Measurements from ENCODE around the gene ADAM22.
"Not testable (repeated sequence)": the region's sequence is repeated elsewhere in the genome, so short reads cannot be mapped to it uniquely, and the experiment has no call there.

The ADAM22 gene

GRCh38 chr7:88151119-88151790 lies 217.2 kb downstream of the ADAM22 start:
- no peaks in the 10 kb centered on the region for H3K27me3 ChIP-seq (ENCODE audit: control insufficient read depth, insufficient read depth, low read length)
- no peak overlapping the region for H3K9ac ChIP-seq (ENCODE audit: low read depth, low read length)
- H3K9me3 ChIP-seq (ENCODE audit: control insufficient read depth, insufficient read depth, low read length): no peaks in the 10 kb centered on the region
- H3K4me1 ChIP-seq (ENCODE audit: control insufficient read depth, insufficient read depth, low read length): peaks cover 6% of the 10 kb centered on the region
- H3K36me3 ChIP-seq (ENCODE audit: control insufficient read depth, insufficient read depth, low read length): no peaks in the 10 kb centered on the region
- H3K4me3 ChIP-seq (ENCODE audit: low read depth, low read length): no peak overlapping the region

DNA sequence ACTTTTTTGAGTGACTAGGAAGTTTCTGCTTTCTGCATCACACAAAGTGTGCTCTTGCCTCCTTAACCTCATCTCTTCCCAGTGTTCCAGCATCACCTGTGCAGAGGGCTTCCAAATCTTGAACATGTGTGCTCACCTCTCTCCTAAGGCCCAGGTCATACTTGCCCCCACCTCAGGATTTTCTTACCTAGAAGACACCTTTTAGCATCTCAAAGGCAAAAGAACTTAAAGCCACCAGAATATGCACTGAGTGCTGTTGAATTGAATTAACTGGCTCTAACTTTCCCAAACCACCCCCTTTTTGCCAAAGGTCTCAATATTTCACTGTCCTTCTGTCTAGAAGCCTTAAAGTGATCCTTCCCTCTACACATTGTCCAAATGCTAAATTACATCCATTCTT lies 219.3 kb downstream of the ADAM22 start:
- Histone ChIP-seq H3K4me1 (ENCODE audit: control insufficient read depth, insufficient read depth, low read length) (peaks cover 6% of the 10 kb centered on the region), H3K9me3 (ENCODE audit: control insufficient read depth, insufficient read depth, low read length) (no peaks in the 10 kb centered on the region), H3K36me3 (ENCODE audit: control insufficient read depth, insufficient read depth, low read length) (no peaks in the 10 kb centered on the region), H3K27me3 (ENCODE audit: control insufficient read depth, insufficient read depth, low read length) (no peaks in the 10 kb centered on the region), H3K9ac (ENCODE audit: low read depth, low read length) (no peak overlapping the region), H3K4me3 (ENCODE audit: low read depth, low read length) (no peak overlapping the region)

DNA sequence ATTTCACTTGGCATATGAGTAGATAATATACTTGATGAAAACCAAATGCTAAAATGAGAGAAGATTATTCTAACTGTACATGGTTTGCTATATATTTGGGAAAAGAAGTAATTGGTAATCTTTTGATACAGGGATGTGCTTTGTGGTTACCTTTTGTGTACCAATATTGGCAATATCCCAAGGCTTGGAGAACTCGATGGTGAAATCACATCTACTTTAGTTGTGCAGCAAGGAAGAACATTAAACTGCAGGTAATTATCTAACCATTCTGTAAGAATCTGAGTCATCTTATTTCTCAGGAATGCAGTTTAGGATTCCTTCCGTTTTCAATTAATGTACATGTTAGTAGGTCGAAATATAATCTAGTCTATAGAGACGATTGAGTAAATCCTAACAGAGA lies 221.7 kb downstream of the ADAM22 start:
- no peak overlapping the region for H3K9ac ChIP-seq (ENCODE audit: low read depth, low read length)
- no peaks in the 10 kb centered on the region for H3K27me3 ChIP-seq (ENCODE audit: control insufficient read depth, insufficient read depth, low read length)
- H3K4me1 ChIP-seq (ENCODE audit: control insufficient read depth, insufficient read depth, low read length): peaks cover 6% of the 10 kb centered on the region
- H3K4me3 ChIP-seq (ENCODE audit: low read depth, low read length): no peak overlapping the region
- no peaks in the 10 kb centered on the region for H3K9me3 ChIP-seq (ENCODE audit: control insufficient read depth, insufficient read depth, low read length)
- no peaks in the 10 kb centered on the region for H3K36me3 ChIP-seq (ENCODE audit: control insufficient read depth, insufficient read depth, low read length)

DNA sequence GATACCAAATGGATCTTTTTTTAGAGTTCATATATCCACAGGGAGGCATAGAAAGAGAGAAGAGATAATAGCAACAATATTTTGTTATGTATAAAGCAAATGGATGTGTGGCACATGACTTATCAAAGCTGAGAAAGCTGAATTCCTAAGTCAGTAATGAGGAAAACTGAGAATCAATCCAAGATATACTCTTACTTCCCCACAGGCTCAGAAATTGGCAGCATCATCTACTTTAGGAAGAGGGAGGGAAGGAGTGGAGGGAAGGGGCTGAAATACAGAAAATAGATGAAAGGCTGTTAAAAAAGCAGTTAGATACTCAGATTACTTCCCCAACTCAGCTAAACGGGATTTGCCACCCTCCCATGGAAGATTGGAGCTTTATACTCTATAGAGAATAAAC lies 222.3 kb downstream of the ADAM22 start:
- H3K36me3 ChIP-seq (ENCODE audit: control insufficient read depth, insufficient read depth, low read length): no peaks in the 10 kb centered on the region
- no peak overlapping the region for H3K4me3 ChIP-seq (ENCODE audit: low read depth, low read length)
- peaks cover 6% of the 10 kb centered on the region for H3K4me1 ChIP-seq (ENCODE audit: control insufficient read depth, insufficient read depth, low read length)
- H3K27me3 ChIP-seq (ENCODE audit: control insufficient read depth, insufficient read depth, low read length): no peaks in the 10 kb centered on the region
- no peak overlapping the region for H3K9ac ChIP-seq (ENCODE audit: low read depth, low read length)
- no peaks in the 10 kb centered on the region for H3K9me3 ChIP-seq (ENCODE audit: control insufficient read depth, insufficient read depth, low read length)

DNA sequence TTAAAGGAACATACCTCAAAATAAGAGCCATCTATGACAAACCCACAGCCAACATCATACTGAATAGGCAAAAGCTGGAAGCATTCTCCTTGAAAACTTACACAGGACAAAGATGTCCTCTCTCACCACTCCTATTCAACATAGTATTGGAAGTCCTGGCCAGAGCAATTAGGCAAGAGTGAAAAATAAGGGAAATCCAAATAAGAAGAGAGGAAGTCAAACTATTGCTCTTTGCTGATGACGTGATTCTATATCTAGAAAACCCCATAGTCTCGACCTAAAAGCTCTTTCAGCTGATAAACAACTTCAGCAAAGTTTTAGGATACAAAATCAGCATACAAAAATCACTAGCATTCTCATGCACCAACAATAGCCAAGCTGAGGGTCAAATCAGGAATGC lies 225.7 kb downstream of the ADAM22 start:
- not testable (repeated sequence) for H3K9ac ChIP-seq (ENCODE audit: low read depth, low read length); H3K36me3 ChIP-seq (ENCODE audit: control insufficient read depth, insufficient read depth, low read length); H3K9me3 ChIP-seq (ENCODE audit: control insufficient read depth, insufficient read depth, low read length); H3K4me1 ChIP-seq (ENCODE audit: control insufficient read depth, insufficient read depth, low read length); H3K27me3 ChIP-seq (ENCODE audit: control insufficient read depth, insufficient read depth, low read length); H3K4me3 ChIP-seq (ENCODE audit: low read depth, low read length)

GRCh38 chr7:88165697-88166096 lies 231.6 kb downstream of the ADAM22 start:
- Histone ChIP-seq H3K9ac (ENCODE audit: low read depth, low read length) (no peak overlapping the region), H3K9me3 (ENCODE audit: control insufficient read depth, insufficient read depth, low read length) (no peaks in the 10 kb centered on the region), H3K4me3 (ENCODE audit: low read depth, low read length) (no peak overlapping the region), H3K4me1 (ENCODE audit: control insufficient read depth, insufficient read depth, low read length) (no peaks in the 10 kb centered on the region), H3K27me3 (ENCODE audit: control insufficient read depth, insufficient read depth, low read length) (no peaks in the 10 kb centered on the region), H3K36me3 (ENCODE audit: control insufficient read depth, insufficient read depth, low read length) (no peaks in the 10 kb centered on the region)

DNA sequence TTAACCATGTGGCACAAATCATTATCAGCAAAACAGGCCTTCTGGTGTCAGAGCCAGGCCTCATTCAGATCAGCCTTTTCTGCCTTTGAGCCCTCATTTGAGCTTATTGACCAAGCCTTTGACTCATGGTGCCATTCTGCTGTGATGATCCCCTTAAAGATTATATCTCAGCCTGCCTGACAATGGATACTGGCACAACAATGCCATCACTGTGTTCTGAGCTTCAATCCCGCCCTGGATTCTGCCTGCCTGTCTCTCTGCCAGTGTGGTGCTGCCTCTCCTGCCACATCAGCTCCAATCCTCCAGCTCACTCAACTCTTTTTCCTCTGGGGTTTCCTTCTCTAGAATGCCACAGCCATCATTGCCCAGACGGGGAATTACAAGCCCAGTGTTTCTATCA lies 233.2 kb downstream of the ADAM22 start:
- no peak overlapping the region for H3K4me3 ChIP-seq (ENCODE audit: low read depth, low read length)
- H3K36me3 ChIP-seq (ENCODE audit: control insufficient read depth, insufficient read depth, low read length): no peaks in the 10 kb centered on the region
- H3K27me3 ChIP-seq (ENCODE audit: control insufficient read depth, insufficient read depth, low read length): no peaks in the 10 kb centered on the region
- H3K4me1 ChIP-seq (ENCODE audit: control insufficient read depth, insufficient read depth, low read length): no peaks in the 10 kb centered on the region
- no peaks in the 10 kb centered on the region for H3K9me3 ChIP-seq (ENCODE audit: control insufficient read depth, insufficient read depth, low read length)
- H3K9ac ChIP-seq (ENCODE audit: low read depth, low read length): no peak overlapping the region

- Histone ChIP-seq H3K9ac (ENCODE audit: low read depth, low read length) (no peak overlapping the region), H3K27me3 (ENCODE audit: control insufficient read depth, insufficient read depth, low read length) (no peaks in the 10 kb centered on the region), H3K4me3 (ENCODE audit: low read depth, low read length) (no peak overlapping the region), H3K36me3 (ENCODE audit: control insufficient read depth, insufficient read depth, low read length) (no peaks in the 10 kb centered on the region), H3K4me1 (ENCODE audit: control insufficient read depth, insufficient read depth, low read length) (no peaks in the 10 kb centered on the region), H3K9me3 (ENCODE audit: control insufficient read depth, insufficient read depth, low read length) (no peaks in the 10 kb centered on the region)
Observed at GRCh38 chr7:88167721-88168120, 233.7 kb downstream of the ADAM22 start.

GRCh38 chr7:88169717-88170320 lies 235.8 kb downstream of the ADAM22 start:
- H3K4me3 ChIP-seq (ENCODE audit: low read depth, low read length): no peak overlapping the region
- no peaks in the 10 kb centered on the region for H3K9me3 ChIP-seq (ENCODE audit: control insufficient read depth, insufficient read depth, low read length)
- H3K36me3 ChIP-seq (ENCODE audit: control insufficient read depth, insufficient read depth, low read length): no peaks in the 10 kb centered on the region
- H3K27me3 ChIP-seq (ENCODE audit: control insufficient read depth, insufficient read depth, low read length): no peaks in the 10 kb centered on the region
- no peak overlapping the region for H3K9ac ChIP-seq (ENCODE audit: low read depth, low read length)
- H3K4me1 ChIP-seq (ENCODE audit: control insufficient read depth, insufficient read depth, low read length): no peaks in the 10 kb centered on the region

DNA sequence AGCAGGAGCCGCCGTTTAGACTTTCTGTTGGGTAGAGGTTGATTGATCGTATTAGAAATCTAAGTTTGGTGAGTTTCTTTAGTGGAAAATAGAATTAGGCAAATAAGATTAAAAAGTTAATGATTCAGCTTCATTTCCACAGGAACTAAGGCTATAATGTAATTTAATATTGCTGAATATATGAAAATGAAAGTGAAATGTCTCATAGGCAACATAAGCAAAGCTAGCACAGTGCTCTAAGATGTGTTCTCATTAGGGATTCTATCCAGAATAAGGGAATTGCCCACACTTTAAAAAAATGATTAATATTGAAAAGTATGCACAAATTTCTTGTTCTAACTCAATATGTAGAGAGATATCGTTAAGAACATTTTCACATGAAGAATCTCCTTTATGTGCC lies 238.8 kb downstream of the ADAM22 start:
- Histone ChIP-seq H3K36me3 (ENCODE audit: control insufficient read depth, insufficient read depth, low read length) (no peaks in the 10 kb centered on the region), H3K4me1 (ENCODE audit: control insufficient read depth, insufficient read depth, low read length) (no peaks in the 10 kb centered on the region), H3K9me3 (ENCODE audit: control insufficient read depth, insufficient read depth, low read length) (no peaks in the 10 kb centered on the region), H3K4me3 (ENCODE audit: low read depth, low read length) (no peak overlapping the region), H3K27me3 (ENCODE audit: control insufficient read depth, insufficient read depth, low read length) (no peaks in the 10 kb centered on the region), H3K9ac (ENCODE audit: low read depth, low read length) (no peak overlapping the region)

GRCh38 chr7:88176190-88176589 lies 242.1 kb downstream of the ADAM22 start:
- Histone ChIP-seq H3K9ac (ENCODE audit: low read depth, low read length) (no peak overlapping the region), H3K9me3 (ENCODE audit: control insufficient read depth, insufficient read depth, low read length) (no peaks in the 10 kb centered on the region), H3K4me3 (ENCODE audit: low read depth, low read length) (no peak overlapping the region), H3K4me1 (ENCODE audit: control insufficient read depth, insufficient read depth, low read length) (no peaks in the 10 kb centered on the region), H3K36me3 (ENCODE audit: control insufficient read depth, insufficient read depth, low read length) (no peaks in the 10 kb centered on the region), H3K27me3 (ENCODE audit: control insufficient read depth, insufficient read depth, low read length) (no peaks in the 10 kb centered on the region)

DNA sequence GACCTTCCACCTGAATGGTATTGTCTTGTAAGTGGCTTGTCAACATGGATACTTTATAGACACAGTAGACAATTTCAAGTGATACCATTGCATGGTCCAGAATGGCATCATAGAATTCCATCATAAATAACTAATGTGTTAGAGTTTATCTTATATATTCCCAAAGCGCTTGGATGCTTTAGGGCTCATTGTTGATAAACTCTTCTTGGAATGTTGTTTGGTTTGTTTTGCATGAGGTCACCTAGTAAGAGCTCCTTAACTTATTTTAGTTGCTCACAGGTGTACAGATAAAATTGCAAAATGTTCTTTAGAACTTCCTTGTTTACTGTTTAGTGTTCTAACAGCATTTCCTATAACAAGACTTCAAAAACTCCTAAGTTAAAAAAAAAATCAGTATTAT lies 249.0 kb downstream of the ADAM22 start:
- H3K9ac ChIP-seq (ENCODE audit: low read depth, low read length): no peak overlapping the region
- H3K9me3 ChIP-seq (ENCODE audit: control insufficient read depth, insufficient read depth, low read length): no peaks in the 10 kb centered on the region
- H3K4me1 ChIP-seq (ENCODE audit: control insufficient read depth, insufficient read depth, low read length): no peaks in the 10 kb centered on the region
- H3K36me3 ChIP-seq (ENCODE audit: control insufficient read depth, insufficient read depth, low read length): no peaks in the 10 kb centered on the region
- no peak overlapping the region for H3K4me3 ChIP-seq (ENCODE audit: low read depth, low read length)
- no peaks in the 10 kb centered on the region for H3K27me3 ChIP-seq (ENCODE audit: control insufficient read depth, insufficient read depth, low read length)
